CD8-positive, alpha-beta memory T cell (primary cell): ENCODE results near the gene ULK4. TPM values are rescaled to one million over a fixed set of nuclear protein-coding genes. Genes with fewer than 3 reads are reported as not detected.
"Not testable (repeated sequence)": the region's sequence is repeated elsewhere in the genome, so short reads cannot be mapped to it uniquely, and the experiment has no call there.

Experiments
- CTCF ChIA-PET: fragments of 350-600 bp; sonication (Branson Sonifier 250); formaldehyde crosslinking; loops from one replicate; lab custom pipeline; 2021; ENCODE audit warnings: antibody characterized with exemption; lab: Charles Lee
- POLR2A ChIA-PET: fragments of 350-600 bp; sonication (Branson Sonifier 250); formaldehyde crosslinking; loops from one replicate; lab custom pipeline; 2021; ENCODE audit warnings: antibody characterized with exemption; lab: Charles Lee
- DNase-seq, 5 donors: peaks; one replicate each; pipeline versions ENCODE4 v3.0.0 to v3.0.0-alpha.2; 2020 to 2022; ENCODE audit warnings: mixed read lengths in 1 of 5
- H3K27ac ChIP-seq: one replicate; pipeline ENCODE4 v1.7.0; 2013; ENCODE audit warnings: low read depth, mild to moderate bottlenecking, low read length, moderate library complexity
- H3K27me3 ChIP-seq: 2 replicates; pipeline ENCODE4 v1.7.0; 2013; ENCODE audit warnings: low read length, mild to moderate bottlenecking; ENCODE audit not compliant: insufficient read depth, poor library complexity, severe bottlenecking
- H3K36me3 ChIP-seq: 2 replicates; pipeline ENCODE4 v1.7.0; 2013; ENCODE audit warnings: mild to moderate bottlenecking, low read length, moderate library complexity; ENCODE audit not compliant: insufficient read depth
- H3K4me1 ChIP-seq: 2 replicates; pipeline ENCODE4 v1.7.0; 2013; ENCODE audit warnings: mild to moderate bottlenecking, low read length, moderate library complexity; ENCODE audit not compliant: insufficient read depth
- H3K4me3 ChIP-seq: 2 replicates; pipeline ENCODE4 v1.7.0; 2013; ENCODE audit warnings: mild to moderate bottlenecking, low read length
- H3K9me3 ChIP-seq: 2 replicates; pipeline ENCODE4 v1.7.0; 2013; ENCODE audit warnings: mild to moderate bottlenecking, low read length
- H3K27ac Mint-ChIP-seq, 8 donors: one replicate each; pipeline ENCODE4 v1.8.0; 2020 to 2021; ENCODE audit warnings: mixed read lengths in 8 of 8, mild to moderate bottlenecking in 6 of 8, inconsistent platforms in 3 of 8, moderate library complexity in 3 of 8
- H3K27me3 Mint-ChIP-seq, 2 donors: one replicate each; pipeline ENCODE4 v1.8.0; 2020 to 2021; ENCODE audit warnings: mixed read lengths in 2 of 2, mild to moderate bottlenecking in 1 of 2, moderate library complexity in 1 of 2
- H3K36me3 Mint-ChIP-seq, 3 donors: one replicate each; pipeline ENCODE4 v1.8.0; 2020 to 2021; ENCODE audit warnings: mixed read lengths in 3 of 3, inconsistent platforms in 1 of 3, mild to moderate bottlenecking in 1 of 3
- H3K4me1 Mint-ChIP-seq, 3 donors: one replicate each; pipeline ENCODE4 v1.8.0; 2020 to 2021; ENCODE audit warnings: mixed read lengths in 3 of 3, inconsistent platforms in 1 of 3, mild to moderate bottlenecking in 1 of 3
- H3K4me3 Mint-ChIP-seq, 7 donors: one replicate each; pipeline ENCODE4 v1.8.0; 2020 to 2021; ENCODE audit warnings: mixed read lengths in 7 of 7, mild to moderate bottlenecking in 6 of 7, moderate library complexity in 4 of 7, inconsistent platforms in 2 of 7
- H3K9me3 Mint-ChIP-seq, 5 donors: one replicate each; pipeline ENCODE4 v1.8.0; 2020 to 2022; ENCODE audit warnings: mixed read lengths in 5 of 5, mild to moderate bottlenecking in 3 of 5, moderate library complexity in 2 of 5, inconsistent platforms in 1 of 5
- polyA plus RNA-seq: library from polyadenylated mRNA; unstranded; fragments of 300-500 nt; fragmentation: Illumina TruSeq; gene quantifications from one replicate; pipeline ENCODE4 v1.2.3, GENCODE V29; 2021
- total RNA-seq, 2 experiments: library from RNA; stranded (reverse); gene quantifications; one replicate each; pipeline ENCODE4 v1.2.3, GENCODE V29; 2021

Gene ULK4
- total and polyA plus RNA-seq, 3 experiments from 2014 or later: 10.4 to 12.7 (median 12.3) TPM

DNA sequence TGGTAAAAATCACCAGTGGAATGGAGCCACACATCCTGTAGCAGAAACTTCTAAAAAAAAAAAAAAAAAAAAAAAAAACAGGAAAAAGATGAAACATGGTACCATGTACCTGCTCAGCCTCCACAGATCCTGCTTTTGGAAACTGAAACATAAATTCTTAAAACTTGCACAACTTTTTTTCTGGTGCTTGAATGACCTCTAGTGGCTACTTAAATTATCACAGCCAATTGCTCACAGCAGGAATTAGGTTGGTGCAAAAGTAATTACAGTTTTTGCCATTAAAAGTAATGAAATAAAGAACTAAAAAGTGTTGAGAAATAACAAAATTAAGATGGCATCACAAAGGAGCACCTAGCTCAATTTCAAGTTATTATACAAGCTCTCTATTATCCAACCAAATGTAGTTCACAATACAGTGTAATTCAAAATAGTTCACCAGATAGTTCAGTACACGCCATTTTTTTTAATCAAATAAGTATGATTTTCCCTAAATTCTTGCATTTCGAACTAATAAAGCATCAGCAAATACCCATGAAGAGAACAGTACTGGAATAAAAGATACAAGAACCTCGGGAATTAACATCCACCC is 80.6 kb downstream of the ULK4 start:
- Mint-ChIP-seq H3K4me1 (no peaks in the 10 kb centered on the region), H3K36me3 (peaks cover 0 to 31% (median 11%) of the 10 kb centered on the region in 3 donors), H3K27me3 (no peaks in the 10 kb centered on the region), H3K27ac (no peak overlapping the region), H3K9me3 (no peaks in the 10 kb centered on the region), H3K4me3 (no peak overlapping the region)
- Histone ChIP-seq H3K36me3 (no peaks in the 10 kb centered on the region), H3K27ac (no peak overlapping the region), H3K27me3 (no peaks in the 10 kb centered on the region), H3K4me1 (no peaks in the 10 kb centered on the region), H3K9me3 (no peaks in the 10 kb centered on the region), H3K4me3 (no peak overlapping the region)
- peak in 2 of 5 donors; percentile 28 to 29 for DNase-seq
- ChIA-PET CTCF (interaction anchor here (0.6 to 9.1 kb wide), 7 partner anchors 218 to 1574 kb away, joined by 3 to 43 read pairs (median 15); no protein-coding TSS in a partner anchor), POLR2A (no interaction called here)

DNA sequence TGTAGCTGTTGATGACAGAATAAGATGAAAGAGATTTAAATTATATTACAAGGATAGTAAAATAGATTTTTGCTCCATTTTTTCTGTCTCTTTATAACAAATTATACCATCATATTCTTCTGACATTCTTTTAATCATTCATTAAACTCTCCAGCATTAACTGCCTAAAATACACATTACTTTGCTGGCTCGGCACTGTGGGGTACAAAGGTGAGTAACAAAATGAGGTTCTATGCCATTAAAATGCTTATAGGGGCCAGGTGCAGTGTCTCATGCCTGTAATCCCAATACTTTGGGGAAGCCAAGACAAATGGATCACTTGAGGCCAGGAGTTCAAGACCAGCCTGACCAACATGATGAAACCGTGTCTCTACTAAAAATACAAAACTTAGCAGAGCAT is 81.5 kb downstream of the ULK4 start:
- peaks cover 0 to 31% (median 11%) of the 10 kb centered on the region in 3 donors for H3K36me3 Mint-ChIP-seq
- H3K4me1 Mint-ChIP-seq: no peaks in the 10 kb centered on the region
- Histone ChIP-seq H3K4me3 (no peak overlapping the region), H3K9me3 (no peaks in the 10 kb centered on the region), H3K36me3 (no peaks in the 10 kb centered on the region), H3K27me3 (no peaks in the 10 kb centered on the region), H3K4me1 (no peaks in the 10 kb centered on the region), H3K27ac (no peak overlapping the region)
- no peaks in the 10 kb centered on the region for H3K9me3 Mint-ChIP-seq
- no peaks in the 10 kb centered on the region for H3K27me3 Mint-ChIP-seq
- H3K27ac Mint-ChIP-seq: no peak overlapping the region
- DNase-seq: no peak
- ChIA-PET POLR2A (no interaction called here), CTCF (interaction anchor here (0.6 to 9.1 kb wide), 5 partner anchors 126 to 1553 kb away, joined by 3 to 43 read pairs (median 18); no protein-coding TSS in a partner anchor)
- no peak overlapping the region for H3K4me3 Mint-ChIP-seq

DNA sequence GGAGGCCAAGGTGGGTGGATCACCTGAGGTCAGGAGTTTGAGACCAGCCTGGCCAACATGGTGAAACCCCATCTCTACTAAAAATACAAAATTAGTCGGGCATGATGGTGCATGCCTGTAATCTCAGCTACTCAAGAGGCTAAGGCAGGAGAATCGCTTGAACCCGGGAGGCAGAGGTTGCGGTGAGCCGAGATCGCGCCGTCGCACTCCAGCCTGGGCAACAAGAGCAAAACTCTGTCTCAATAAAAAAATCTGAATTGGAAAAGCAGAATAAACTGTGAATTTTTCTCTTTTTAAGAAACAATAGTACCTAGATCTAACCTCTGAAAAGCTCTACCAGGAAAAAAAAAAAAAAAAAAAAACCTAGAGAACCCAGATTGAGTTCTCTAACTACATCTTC is 84.2 kb downstream of the ULK4 start:
- H3K9me3 ChIP-seq, H3K4me1 ChIP-seq, H3K4me3 Mint-ChIP-seq, H3K4me1 Mint-ChIP-seq, H3K27me3 ChIP-seq, H3K4me3 ChIP-seq, H3K27ac ChIP-seq, H3K27me3 Mint-ChIP-seq, POLR2A ChIA-PET, H3K27ac Mint-ChIP-seq, H3K36me3 ChIP-seq, H3K9me3 Mint-ChIP-seq, DNase-seq: not testable (repeated sequence)
- peaks cover 4 to 30% (median 7%) of the 10 kb centered on the region in 3 donors for H3K36me3 Mint-ChIP-seq
- CTCF ChIA-PET: interaction anchor here (0.7 to 9.1 kb wide), 3 partner anchors 14 to 1294 kb away, joined by 3 to 43 read pairs (median 3); no protein-coding TSS in a partner anchor

DNA sequence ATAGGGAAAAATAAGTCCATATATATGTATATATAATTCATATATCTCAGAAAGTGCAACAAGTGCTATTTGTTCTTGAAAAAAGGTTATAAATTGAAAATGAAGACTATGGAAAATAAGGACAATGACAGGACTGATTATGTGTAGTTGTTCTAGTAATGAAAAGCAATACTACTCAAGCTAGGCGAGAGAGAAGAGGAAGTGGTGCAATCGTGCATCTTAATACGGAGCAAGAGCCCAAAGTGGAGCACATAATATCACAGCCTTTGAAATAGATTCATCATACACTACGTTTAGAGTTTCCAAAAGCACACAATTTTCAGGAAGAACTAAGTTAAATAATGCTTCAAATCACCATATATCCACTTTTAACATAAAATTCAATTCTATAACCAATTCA is 87.9 kb downstream of the ULK4 start:
- CTCF ChIA-PET: interaction anchor here (2.1 kb wide), 1 partner anchor 1293 kb away, joined by 6 read pairs; no protein-coding TSS in a partner anchor
- peaks cover 11 to 26% (median 16%) of the 10 kb centered on the region in 3 donors for H3K36me3 Mint-ChIP-seq
- H3K36me3 ChIP-seq: no peaks in the 10 kb centered on the region
- H3K4me3 Mint-ChIP-seq: no peak overlapping the region
- no peaks in the 10 kb centered on the region for H3K4me1 ChIP-seq
- no peak for DNase-seq
- H3K4me3 ChIP-seq: no peak overlapping the region
- H3K27ac ChIP-seq: no peak overlapping the region
- no peaks in the 10 kb centered on the region for H3K4me1 Mint-ChIP-seq
- H3K9me3 ChIP-seq: no peaks in the 10 kb centered on the region
- no peaks in the 10 kb centered on the region for H3K27me3 Mint-ChIP-seq
- POLR2A ChIA-PET: no interaction called here
- H3K9me3 Mint-ChIP-seq: no peaks in the 10 kb centered on the region
- H3K27me3 ChIP-seq: no peaks in the 10 kb centered on the region
- no peak overlapping the region for H3K27ac Mint-ChIP-seq

DNA sequence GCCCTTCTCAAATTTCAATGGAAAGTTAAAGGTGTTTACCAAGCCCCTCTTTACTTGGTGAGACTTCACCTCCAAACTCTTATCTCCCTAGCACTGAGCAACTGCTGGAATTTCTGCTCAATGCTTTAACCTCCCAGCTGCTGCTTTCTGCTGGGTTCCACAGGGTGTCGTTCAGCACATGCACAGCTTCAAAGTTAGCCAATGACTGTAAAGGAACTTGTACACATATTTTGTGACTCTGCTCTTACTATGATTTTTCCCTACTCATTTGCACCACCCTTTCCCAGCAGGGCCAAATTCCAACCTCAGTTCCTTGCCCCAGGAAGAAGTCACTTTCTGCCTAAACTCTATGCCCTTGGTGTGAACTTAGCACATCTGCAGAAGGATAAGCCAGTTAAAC is 89.7 kb downstream of the ULK4 start:
- H3K9me3 Mint-ChIP-seq: no peaks in the 10 kb centered on the region
- no peak overlapping the region for H3K4me3 Mint-ChIP-seq
- H3K27me3 ChIP-seq: no peaks in the 10 kb centered on the region
- H3K4me1 Mint-ChIP-seq: no peaks in the 10 kb centered on the region
- ChIA-PET CTCF (no interaction called here), POLR2A (no interaction called here)
- no peaks in the 10 kb centered on the region for H3K36me3 ChIP-seq
- H3K4me3 ChIP-seq: no peak overlapping the region
- no peak for DNase-seq
- no peaks in the 10 kb centered on the region for H3K9me3 ChIP-seq
- no peaks in the 10 kb centered on the region for H3K4me1 ChIP-seq
- H3K27me3 Mint-ChIP-seq: no peaks in the 10 kb centered on the region
- no peak overlapping the region for H3K27ac Mint-ChIP-seq
- no peak overlapping the region for H3K27ac ChIP-seq
- peaks cover 11 to 23% (median 16%) of the 10 kb centered on the region in 3 donors for H3K36me3 Mint-ChIP-seq

DNA sequence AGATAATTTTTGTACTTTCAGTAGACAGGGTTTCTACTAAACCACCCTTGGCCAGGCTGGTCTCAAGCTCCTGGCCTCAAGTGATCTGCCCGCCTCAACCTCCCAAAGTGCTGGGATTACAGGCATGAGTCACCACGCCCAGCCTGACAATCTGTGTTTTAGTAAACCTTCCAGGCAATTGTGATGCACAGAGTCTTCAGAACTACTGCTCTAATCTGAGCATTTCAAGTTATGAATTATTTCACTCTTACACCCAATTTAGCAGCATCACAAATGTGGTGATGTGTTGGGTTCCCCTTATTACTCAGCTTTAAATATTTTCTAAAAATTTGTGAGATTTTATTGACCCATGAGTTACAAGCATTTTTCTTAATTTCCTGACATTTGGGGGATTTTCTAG is 94.4 kb downstream of the ULK4 start:
- no peaks in the 10 kb centered on the region for H3K27me3 Mint-ChIP-seq
- peaks cover 7 to 28% (median 15%) of the 10 kb centered on the region in 3 donors for H3K36me3 Mint-ChIP-seq
- no peak overlapping the region for H3K27ac ChIP-seq
- no peaks in the 10 kb centered on the region for H3K9me3 Mint-ChIP-seq
- DNase-seq: no peak
- no peaks in the 10 kb centered on the region for H3K27me3 ChIP-seq
- H3K4me1 Mint-ChIP-seq: no peaks in the 10 kb centered on the region
- POLR2A ChIA-PET: no interaction called here
- no peaks in the 10 kb centered on the region for H3K36me3 ChIP-seq
- H3K4me1 ChIP-seq: no peaks in the 10 kb centered on the region
- H3K4me3 Mint-ChIP-seq: no peak overlapping the region
- no peak overlapping the region for H3K27ac Mint-ChIP-seq
- CTCF ChIA-PET: no interaction called here
- no peak overlapping the region for H3K4me3 ChIP-seq
- no peaks in the 10 kb centered on the region for H3K9me3 ChIP-seq

DNA sequence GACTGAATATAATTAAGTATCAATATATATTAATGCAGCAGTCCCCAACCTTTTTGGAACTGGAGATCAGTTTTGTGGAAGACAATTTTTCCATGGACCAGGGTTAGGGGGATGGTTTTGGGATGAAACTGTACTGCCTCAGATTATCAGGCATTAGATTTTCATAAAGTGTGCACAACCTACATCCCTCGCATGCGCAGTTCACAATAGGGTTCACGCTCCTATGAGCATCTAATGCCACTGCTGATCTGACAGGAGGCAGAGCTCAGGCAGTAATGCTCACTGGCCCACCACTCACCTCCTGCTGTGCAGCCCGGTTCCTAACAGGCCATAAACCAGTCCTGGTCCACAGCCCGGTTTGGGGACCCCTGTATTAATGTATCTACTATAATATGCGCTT is 95.6 kb downstream of the ULK4 start:
- no peak for DNase-seq
- H3K9me3 ChIP-seq: no peaks in the 10 kb centered on the region
- no peaks in the 10 kb centered on the region for H3K27me3 ChIP-seq
- POLR2A ChIA-PET: no interaction called here
- CTCF ChIA-PET: no interaction called here
- no peak overlapping the region for H3K27ac Mint-ChIP-seq
- H3K4me3 ChIP-seq: no peak overlapping the region
- no peaks in the 10 kb centered on the region for H3K9me3 Mint-ChIP-seq
- peaks cover 5 to 34% (median 6%) of the 10 kb centered on the region in 3 donors for H3K36me3 Mint-ChIP-seq
- H3K36me3 ChIP-seq: no peaks in the 10 kb centered on the region
- H3K27ac ChIP-seq: no peak overlapping the region
- no peak overlapping the region for H3K4me3 Mint-ChIP-seq
- no peaks in the 10 kb centered on the region for H3K27me3 Mint-ChIP-seq
- no peaks in the 10 kb centered on the region for H3K4me1 Mint-ChIP-seq
- no peaks in the 10 kb centered on the region for H3K4me1 ChIP-seq

DNA sequence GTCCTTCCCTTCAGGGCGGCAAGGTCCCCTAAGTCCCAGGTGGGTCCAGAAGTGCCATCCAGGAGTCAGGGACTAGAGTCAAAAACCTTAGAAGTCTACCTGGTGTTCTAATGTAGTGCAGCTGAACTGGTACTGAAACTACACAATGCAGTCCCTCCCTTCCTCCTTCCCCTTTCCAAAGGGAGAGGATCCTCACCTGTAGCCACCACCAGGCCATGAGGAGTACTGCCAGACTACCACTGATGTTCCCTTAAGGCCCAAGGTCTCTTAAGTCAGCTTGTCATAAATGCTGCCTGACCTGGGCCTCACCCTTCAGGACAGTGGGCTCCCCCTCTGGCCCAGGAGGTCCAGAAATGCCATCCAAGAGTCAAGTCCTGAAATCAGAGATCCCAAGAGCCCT is 98.9 kb downstream of the ULK4 start:
- POLR2A ChIA-PET: no interaction called here
- Histone ChIP-seq H3K27ac (no peak overlapping the region), H3K4me3 (no peak overlapping the region), H3K4me1 (no peaks in the 10 kb centered on the region), H3K36me3 (no peaks in the 10 kb centered on the region), H3K27me3 (no peaks in the 10 kb centered on the region), H3K9me3 (no peaks in the 10 kb centered on the region)
- DNase-seq: no peak
- no peaks in the 10 kb centered on the region for H3K4me1 Mint-ChIP-seq
- peaks cover 0 to 6% (median 0%) of the 10 kb centered on the region in 5 donors for H3K9me3 Mint-ChIP-seq
- no peak overlapping the region for H3K27ac Mint-ChIP-seq
- CTCF ChIA-PET: interaction anchor here (0.6 kb wide), 1 partner anchor 15 kb away, joined by 3 read pairs; no protein-coding TSS in a partner anchor
- H3K36me3 Mint-ChIP-seq: peaks cover 4 to 47% (median 18%) of the 10 kb centered on the region in 3 donors
- no peaks in the 10 kb centered on the region for H3K27me3 Mint-ChIP-seq
- H3K4me3 Mint-ChIP-seq: no peak overlapping the region
